GM12891 (cell line): ENCODE results near the gene SERHL2.
"Not testable (repeated sequence)": the region's sequence is repeated elsewhere in the genome, so short reads cannot be mapped to it uniquely, and the experiment has no call there.

Experiments
- POLR2A ChIP-seq: IDR thresholded peaks from 2 replicates; pipeline ENCODE4 v1.6.1; 2011; ENCODE audit warnings: low read depth, low read length, control low read depth
- TAF1 ChIP-seq: IDR thresholded peaks from 2 replicates; pipeline ENCODE4 v1.6.1; 2011; ENCODE audit warnings: low read depth, low read length, control low read depth

GRCh38 chr22:42552294-42552647 lies 1.5 kb upstream of the SERHL2 start:
- not testable (repeated sequence) for TF ChIP-seq POLR2A, TAF1
